Caco-2 (cell line): ENCODE data around the gene CDR2. TPM values are rescaled to one million over a fixed set of nuclear protein-coding genes. Genes with fewer than 3 reads are reported as not detected.
A peak's percentile ranks its signal among the peaks of the same experiment; 100 is the strongest.

ENCODE experiments used
- BruUV-seq: library from RNA; stranded (reverse); fragments of 400-500 nt; replicated peaks from 2 replicates; lab custom pipeline; 2021; lab: Mats Ljungman, UMichigan
- CTCF ChIA-PET: fragments of 300-600 bp; sonication (Branson Sonifier 250); formaldehyde crosslinking; loops from one replicate; lab custom pipeline; 2022; ENCODE audit warnings: antibody characterized with exemption; lab: Charles Lee
- POLR2A ChIA-PET: fragments of 300-600 bp; sonication (Branson Sonifier 250); formaldehyde crosslinking; loops from one replicate; lab custom pipeline; 2022; ENCODE audit warnings: antibody characterized with exemption; lab: Charles Lee
- DNase-seq, 2 experiments: peaks; one replicate each; pipeline versions ENCODE4 v3.0.0 to v3.0.0-alpha.2; 2020 to 2022
- H3K27me3 ChIP-seq: replicated peaks from 2 replicates; pipeline ENCODE4 v1.6.0; 2011; ENCODE audit warnings: low read length; ENCODE audit not compliant: control insufficient read depth, insufficient read depth
- H3K36me3 ChIP-seq: 2 replicates; pipeline ENCODE4 v1.5.1; 2011; ENCODE audit warnings: low read length; ENCODE audit not compliant: control insufficient read depth, insufficient read depth
- H3K4me1 ChIP-seq: fragments of 250-450 bp; sonication (Bioruptor Pico); 2 replicates; pipeline ENCODE4 v1.5.1; 2020; ENCODE audit warnings: mild to moderate bottlenecking
- H3K4me3 ChIP-seq: 2 replicates; pipeline ENCODE4 v1.5.1; 2011; ENCODE audit warnings: low read depth, mild to moderate bottlenecking, control low read depth, low read length
- H3K9me3 ChIP-seq: fragments of 250-450 bp; sonication (Bioruptor Pico); 2 replicates; pipeline ENCODE4 v1.5.1; 2020; ENCODE audit warnings: mild to moderate bottlenecking, moderate library complexity
- H3K27ac Mint-ChIP-seq: one replicate; pipeline ENCODE4 v1.8.0; 2022; ENCODE audit warnings: mixed read lengths; ENCODE audit not compliant: unreplicated experiment
- H3K27me3 Mint-ChIP-seq: one replicate; pipeline ENCODE4 v1.8.0; 2022; ENCODE audit warnings: mixed read lengths; ENCODE audit not compliant: insufficient read depth, unreplicated experiment
- H3K36me3 Mint-ChIP-seq: one replicate; pipeline ENCODE4 v1.8.0; 2022; ENCODE audit warnings: mild to moderate bottlenecking, mixed read lengths; ENCODE audit not compliant: insufficient read depth, unreplicated experiment
- H3K4me1 Mint-ChIP-seq: one replicate; pipeline ENCODE4 v1.8.0; 2022; ENCODE audit warnings: low read depth, mixed read lengths; ENCODE audit not compliant: unreplicated experiment
- H3K4me3 Mint-ChIP-seq: one replicate; pipeline ENCODE4 v1.8.0; 2022; ENCODE audit warnings: mild to moderate bottlenecking, moderate library complexity, mixed read lengths; ENCODE audit not compliant: unreplicated experiment
- H3K9me3 Mint-ChIP-seq: one replicate; pipeline ENCODE4 v1.8.0; 2022; ENCODE audit warnings: mixed read lengths; ENCODE audit not compliant: unreplicated experiment
- CTCF ChIP-seq, 2 experiments: fragments of 200-600 bp in 1 of 2; IDR thresholded peaks; 1 replicate in 1 of 2; 2 replicates in 1 of 2; pipeline versions ENCODE4 v1.5.1 to v1.8.0; 2011 to 2022; ENCODE audit warnings: antibody characterized with exemption in 1 of 2, control low read depth in 1 of 2, inconsistent platforms in 1 of 2, low read depth in 1 of 2, low read length in 1 of 2, mild to moderate bottlenecking in 1 of 2, moderate library complexity in 1 of 2; ENCODE audit not compliant: insufficient read depth in 1 of 2, severe bottlenecking in 1 of 2, unreplicated experiment in 1 of 2
- intact Hi-C: fragments of 100-400 bp; cut with micrococcal nuclease; formaldehyde crosslinking; loops from one replicate; pipeline ENCODE4 v1.10.0; 2022; ENCODE audit not compliant: unreplicated experiment
- total RNA-seq: library from RNA; stranded (reverse); gene quantifications from 2 replicates; pipeline ENCODE4 v1.2.3, GENCODE V29; 2022

Gene CDR2
- total RNA-seq, 1 experiment from 2014 or later, result 24.3 TPM

- CTCF ChIA-PET, result no interaction called here
- Mint-ChIP-seq H3K4me1 (no peaks in the 10 kb centered on the region), H3K27ac (no peak overlapping the region), H3K4me3 (no peak overlapping the region), H3K27me3 (no peaks in the 10 kb centered on the region), H3K36me3 (peaks cover 69% of the 10 kb centered on the region), H3K9me3 (no peaks in the 10 kb centered on the region)
- Histone ChIP-seq H3K4me3 (no peak overlapping the region), H3K36me3 (peaks cover 3% of the 10 kb centered on the region), H3K27me3 (no peaks in the 10 kb centered on the region), H3K9me3 (no peaks in the 10 kb centered on the region), H3K4me1 (no peaks in the 10 kb centered on the region)
- no peak for TF ChIP-seq CTCF (IDR thresholded peaks at IDR 0.05; ENCODE audit: insufficient read depth in 1 of 2, low read depth in 1 of 2, low read length in 1 of 2, severe bottlenecking in 1 of 2, unreplicated experiment in 1 of 2)
- no peak for DNase-seq
- BruUV-seq, result no TSS peak
- intact Hi-C loops, result no loop called here
- POLR2A ChIA-PET, result no interaction called here
Observed at GRCh38 chr16:22313876-22314470, 60.4 kb downstream of the CDR2 start.

GRCh38 chr16:22312897-22313781 lies 61.3 kb downstream of the CDR2 start:
- Mint-ChIP-seq H3K36me3 (peaks cover 67% of the 10 kb centered on the region), H3K4me3 (no peak overlapping the region), H3K27me3 (no peaks in the 10 kb centered on the region), H3K4me1 (no peaks in the 10 kb centered on the region), H3K9me3 (no peaks in the 10 kb centered on the region), H3K27ac (peak overlapping the region; percentile 42)
- no peak for TF ChIP-seq CTCF (IDR thresholded peaks at IDR 0.05; ENCODE audit: insufficient read depth in 1 of 2, low read depth in 1 of 2, low read length in 1 of 2, severe bottlenecking in 1 of 2, unreplicated experiment in 1 of 2)
- DNase-seq, result no peak
- Histone ChIP-seq H3K36me3 (peaks cover 3% of the 10 kb centered on the region), H3K27me3 (no peaks in the 10 kb centered on the region), H3K9me3 (no peaks in the 10 kb centered on the region), H3K4me3 (no peak overlapping the region), H3K4me1 (no peaks in the 10 kb centered on the region)
- ChIA-PET POLR2A (no interaction called here), CTCF (interaction anchor here (0.6 to 0.7 kb wide), 2 partner anchors 40 to 1080 kb away, joined by 3 to 4 read pairs; partner anchors contain the start of gene ANKS4B)
- no TSS peak for BruUV-seq
- intact Hi-C loops, result no loop called here

DNA sequence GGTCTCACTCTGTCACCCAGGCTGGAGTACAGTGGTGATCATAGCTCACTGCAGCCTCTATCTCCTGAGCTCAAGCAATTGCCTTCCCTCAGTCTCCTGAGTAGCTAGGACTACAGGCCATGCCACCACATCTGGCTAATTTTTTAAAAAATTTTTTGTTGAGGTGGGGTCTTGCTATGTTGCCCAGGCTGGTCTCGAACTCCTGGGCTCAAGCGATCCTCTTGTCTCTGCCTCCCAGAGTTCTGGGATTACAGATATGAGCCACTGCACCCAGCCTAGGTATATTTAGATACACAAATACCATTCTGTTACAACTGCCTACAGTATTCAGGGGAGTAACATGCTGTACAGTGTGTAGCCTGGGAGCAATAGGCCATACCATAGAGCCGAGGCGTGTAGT lies 62.9 kb downstream of the CDR2 start:
- DNase-seq, result no peak
- peaks cover 65% of the 10 kb centered on the region for H3K36me3 Mint-ChIP-seq
- Histone ChIP-seq H3K36me3 (peaks cover 3% of the 10 kb centered on the region), H3K27me3 (no peaks in the 10 kb centered on the region), H3K4me3 (no peak overlapping the region), H3K4me1 (no peaks in the 10 kb centered on the region), H3K9me3 (no peaks in the 10 kb centered on the region)
- H3K4me1 Mint-ChIP-seq, result no peaks in the 10 kb centered on the region
- POLR2A ChIA-PET, result no interaction called here
- BruUV-seq, result no TSS peak
- no peak overlapping the region for H3K4me3 Mint-ChIP-seq
- intact Hi-C loops, result no loop called here
- CTCF ChIA-PET, result no interaction called here
- no peak overlapping the region for H3K27ac Mint-ChIP-seq
- no peaks in the 10 kb centered on the region for H3K9me3 Mint-ChIP-seq
- no peaks in the 10 kb centered on the region for H3K27me3 Mint-ChIP-seq
- no peak for TF ChIP-seq CTCF (IDR thresholded peaks at IDR 0.05; ENCODE audit: insufficient read depth in 1 of 2, low read depth in 1 of 2, low read length in 1 of 2, severe bottlenecking in 1 of 2, unreplicated experiment in 1 of 2)
